CD4-positive, alpha-beta T cell treated with Interleukin-2 at 100 ng/mL for 4 hours (primary cell): ENCODE data around the gene KCNN1.
A peak's percentile ranks its signal among the peaks of the same experiment; 100 is the strongest.

Experiments used
- DNase-seq: peaks from one replicate; pipeline ENCODE4 v3.0.0-alpha.2; 2020; ENCODE audit warnings: low spot score

The KCNN1 gene

DNA sequence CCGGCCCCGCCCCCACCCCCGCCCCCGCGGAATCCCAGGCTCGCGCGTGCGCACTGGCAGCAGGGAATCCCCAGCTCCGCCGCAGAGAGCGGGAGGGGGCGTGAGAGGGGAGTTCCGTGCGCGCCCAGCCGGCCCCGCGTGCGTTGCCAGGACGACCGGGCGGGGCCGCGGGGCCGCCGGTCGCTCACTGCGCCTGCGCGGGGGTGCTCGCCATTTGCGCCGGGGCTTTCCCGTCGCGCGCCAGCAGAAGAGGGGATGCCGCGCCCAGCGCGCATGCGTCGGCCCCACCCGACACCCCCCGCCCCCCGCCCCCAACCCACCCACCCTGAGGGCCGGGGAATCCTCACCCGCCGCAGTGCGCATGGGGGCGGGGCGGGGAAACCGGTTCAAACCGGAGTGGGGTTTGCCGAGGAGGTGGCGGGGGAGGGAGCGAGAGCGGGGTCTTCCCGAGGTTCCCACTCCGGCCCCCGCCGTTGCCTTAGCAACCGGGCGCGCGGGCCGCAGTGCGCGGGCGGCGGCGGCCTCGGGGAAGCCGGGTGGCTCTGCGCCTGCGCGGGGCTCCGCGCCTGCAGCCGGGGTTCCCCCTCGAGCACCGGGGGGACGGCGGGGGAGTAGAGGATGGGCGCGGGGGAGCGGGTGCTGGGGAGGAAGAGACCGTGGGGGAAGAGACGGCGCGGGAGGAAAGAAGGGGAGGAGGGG lies 18.9 kb upstream of the KCNN1 start:
- peak; percentile 97 for DNase-seq

DNA sequence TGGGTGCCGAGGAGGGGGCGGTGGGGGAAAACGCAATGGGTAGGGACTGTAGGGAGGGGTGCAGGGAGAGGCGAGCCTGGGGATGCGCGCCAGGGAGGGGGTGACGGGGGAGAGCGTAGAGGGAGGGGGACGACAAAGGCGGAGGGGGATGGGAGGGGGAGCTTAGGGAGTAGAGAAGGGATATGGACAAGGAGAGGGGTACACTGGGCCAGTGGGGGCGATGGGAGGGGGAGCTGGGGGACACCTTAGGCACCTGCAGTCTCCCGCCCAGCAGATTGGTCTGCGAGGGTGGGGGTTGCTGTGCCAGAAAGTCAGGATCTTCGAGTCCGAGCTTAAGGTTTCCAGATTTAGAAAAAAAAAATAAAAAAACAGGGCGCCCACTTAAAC lies 18.4 kb upstream of the KCNN1 start:
- DNase-seq = no peak

DNA sequence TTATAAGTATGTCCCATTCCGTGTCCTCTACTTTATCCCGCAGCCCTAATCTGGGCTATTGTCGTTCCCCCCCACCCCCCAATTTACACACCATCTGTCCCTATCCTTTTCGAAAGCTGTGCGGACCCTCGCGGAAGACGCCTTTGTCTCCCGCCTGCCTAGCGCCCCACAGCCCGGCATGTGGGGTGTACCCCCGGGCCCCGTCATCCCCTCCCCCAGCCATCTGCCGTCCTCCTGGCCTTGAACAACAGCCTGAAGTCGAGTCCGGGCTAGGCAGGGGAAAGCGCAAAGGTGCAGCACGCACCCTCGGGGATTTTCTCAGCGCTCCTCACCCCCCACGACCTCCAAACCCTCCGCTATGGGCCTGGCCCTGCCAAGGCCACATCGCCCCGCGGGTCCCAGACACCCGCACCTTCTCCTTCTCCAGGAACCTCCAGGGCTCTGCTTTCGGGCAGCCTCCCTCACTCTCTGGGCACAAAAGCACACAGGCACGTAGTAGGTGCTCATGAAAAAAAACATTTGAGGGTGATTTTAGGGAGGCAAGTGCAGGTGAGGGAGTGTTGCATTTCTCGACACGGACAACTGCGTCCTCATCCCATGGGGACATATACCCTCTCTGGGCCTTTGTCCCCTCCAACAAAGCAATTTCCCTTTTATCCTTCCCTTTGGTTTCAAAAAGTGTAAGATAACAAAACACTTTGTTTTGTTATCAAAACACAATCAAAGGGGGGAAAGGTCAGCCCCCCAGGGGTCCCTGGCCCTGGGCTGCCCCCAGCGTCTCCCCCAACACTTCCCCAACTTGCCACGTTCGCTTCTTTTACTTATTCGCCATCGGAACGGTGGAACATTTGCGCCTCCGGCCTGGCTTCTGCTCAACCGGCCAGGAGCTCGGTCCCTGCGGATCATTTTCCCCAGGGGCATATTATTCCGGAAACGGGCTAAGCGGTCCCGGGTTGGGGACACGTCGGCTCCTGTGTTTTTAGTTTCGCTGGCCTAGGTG lies 17.7 kb upstream of the KCNN1 start:
- no peak for DNase-seq

DNA sequence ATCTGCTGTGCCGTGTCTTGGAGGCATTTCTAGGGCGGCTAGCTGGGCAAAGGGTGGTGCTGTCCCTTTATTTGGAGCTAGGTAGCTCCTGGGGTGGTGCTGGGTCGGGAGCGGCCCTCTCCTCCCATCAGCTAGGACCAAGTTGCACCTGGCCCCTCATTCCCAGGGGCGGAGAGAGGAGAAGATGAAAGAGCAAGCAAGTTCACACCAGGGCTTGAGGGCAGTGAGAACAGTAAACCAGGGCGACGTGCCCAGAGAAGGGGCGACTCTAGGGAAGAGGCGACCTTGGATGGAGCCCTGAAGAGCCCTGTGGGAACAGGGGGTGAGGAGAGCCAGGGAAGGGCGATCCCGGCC lies 17.0 kb upstream of the KCNN1 start:
- no peak for DNase-seq

DNA sequence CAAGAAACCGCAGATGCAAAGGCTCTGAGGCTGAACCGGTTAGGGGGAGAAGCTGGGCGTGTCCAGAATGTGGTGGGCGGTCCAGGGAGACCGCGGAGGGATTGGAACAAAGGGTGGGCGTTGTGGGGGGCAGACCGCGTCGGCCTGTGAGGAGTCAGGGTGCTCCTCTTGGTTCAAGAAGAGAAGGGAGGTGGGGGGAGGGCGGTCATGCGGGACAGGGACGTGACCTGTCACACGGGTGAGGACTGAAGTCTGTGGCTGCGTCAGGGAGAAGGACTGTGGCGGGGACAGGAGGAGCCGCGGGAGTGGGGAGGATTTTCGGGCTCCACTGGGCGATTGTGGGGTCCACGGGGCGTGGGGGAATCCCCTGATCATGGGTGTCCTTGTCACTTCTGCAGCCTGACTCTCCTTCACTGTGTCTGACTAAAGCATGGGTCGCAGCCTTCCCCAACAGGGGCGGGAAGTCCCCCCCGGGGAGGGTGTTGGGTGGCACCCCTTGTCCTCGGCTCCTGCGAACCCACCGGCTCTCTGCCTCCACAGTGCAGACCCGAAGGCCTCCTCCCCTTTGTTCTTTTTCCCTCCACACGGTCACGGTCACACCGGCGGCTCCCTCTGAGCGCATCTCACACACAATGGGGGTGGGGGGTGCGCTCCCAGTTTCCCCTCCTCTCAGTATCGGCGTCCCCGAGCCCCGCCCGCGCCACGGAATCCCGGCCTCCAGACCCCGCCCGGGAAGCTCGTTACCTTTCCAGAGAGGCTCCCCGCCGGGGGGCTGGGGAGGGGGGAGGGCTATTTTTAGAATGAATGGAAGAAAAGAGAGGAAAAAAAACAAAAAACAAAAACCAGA lies 16.4 kb upstream of the KCNN1 start:
- DNase-seq = peak; percentile 50

DNA sequence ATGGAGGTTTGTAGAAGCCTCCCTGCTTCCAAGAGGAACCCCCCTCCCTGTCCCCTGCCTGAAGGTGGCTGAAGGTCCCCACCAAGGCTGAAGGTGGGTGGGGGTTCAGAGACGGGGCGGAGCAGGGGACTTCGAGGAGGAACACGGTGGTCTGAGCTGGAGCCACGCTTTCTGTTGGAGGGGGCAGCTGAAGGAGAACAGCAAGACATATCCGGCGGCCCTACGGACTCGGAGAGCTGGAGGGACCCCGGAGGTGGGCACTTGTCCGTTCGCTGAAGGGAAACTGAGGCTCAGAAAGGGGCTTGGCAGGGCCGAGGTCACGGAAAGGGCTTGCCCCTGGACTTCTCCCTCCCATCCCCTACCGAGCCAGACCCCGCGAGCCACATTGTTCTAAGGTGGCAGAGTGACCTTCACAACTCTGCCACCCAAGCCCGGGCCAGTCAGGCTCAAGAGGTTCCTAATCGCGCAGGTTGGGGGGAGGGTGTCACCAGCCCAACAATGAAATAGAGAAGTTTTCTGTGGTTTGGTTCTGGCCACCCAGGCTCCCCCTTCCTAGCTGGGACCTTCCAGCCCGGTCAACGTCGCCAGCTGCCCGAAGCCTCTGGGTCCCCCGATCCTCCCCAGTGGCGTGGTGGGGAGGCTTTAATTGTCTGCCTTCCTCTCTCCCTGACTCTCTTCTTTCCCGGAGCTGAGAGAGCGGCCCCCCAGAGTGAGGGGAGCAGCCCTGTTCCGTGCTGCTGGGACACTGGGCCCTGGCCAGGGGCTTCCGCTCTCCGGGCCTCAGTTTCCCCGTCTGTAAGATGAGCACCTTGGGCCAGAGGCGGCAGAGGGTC lies 15.5 kb upstream of the KCNN1 start:
- DNase-seq = no peak

DNA sequence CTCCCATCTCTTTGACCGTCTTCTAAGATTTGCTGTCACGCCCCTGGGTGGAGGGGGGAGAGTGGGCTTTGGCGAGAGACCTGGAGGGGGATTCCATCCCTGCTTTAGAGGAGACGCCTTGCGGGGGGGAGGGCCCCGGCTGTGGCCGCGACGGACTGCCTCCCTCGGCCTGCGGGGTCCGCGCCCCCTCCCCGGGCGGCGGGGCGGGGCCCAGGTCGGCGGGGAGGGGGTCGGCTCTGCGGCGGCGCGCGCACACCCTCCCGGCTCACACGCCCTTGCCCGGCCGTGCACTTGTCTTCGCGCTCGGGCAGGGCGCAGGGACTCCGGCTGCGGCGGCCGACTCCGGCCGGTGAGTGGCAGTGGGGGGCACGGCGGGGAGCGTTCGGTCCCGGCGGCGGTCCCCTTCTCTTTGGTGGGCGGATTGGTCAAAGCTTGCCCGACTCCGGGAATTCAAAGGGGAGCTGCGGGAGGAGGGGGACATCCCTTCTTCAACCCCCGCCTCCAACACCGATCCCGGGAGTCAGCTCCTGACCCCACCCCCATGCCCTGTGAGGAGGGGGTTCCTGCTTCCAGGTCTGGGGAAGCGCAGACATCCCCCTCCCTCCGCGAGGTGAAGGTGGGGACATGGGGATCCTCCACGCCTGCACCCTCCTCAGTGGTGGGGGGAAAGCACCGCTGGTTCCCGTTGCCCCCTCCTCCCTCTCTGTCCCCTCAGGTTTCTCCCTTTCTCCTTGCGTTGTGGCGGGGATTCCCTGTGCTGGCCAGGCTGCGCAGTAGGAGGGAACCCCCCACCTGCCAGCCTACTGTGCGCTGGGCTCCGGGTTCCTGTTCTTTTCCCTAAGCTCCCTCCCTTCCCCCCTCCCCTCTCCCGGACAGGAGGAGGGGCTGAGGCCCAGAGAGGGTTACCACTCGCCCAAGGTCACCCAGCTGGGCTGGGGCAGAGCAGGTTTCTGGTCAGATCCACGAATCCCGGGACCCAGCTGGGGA lies 14.6 kb upstream of the KCNN1 start:
- no peak for DNase-seq

DNA sequence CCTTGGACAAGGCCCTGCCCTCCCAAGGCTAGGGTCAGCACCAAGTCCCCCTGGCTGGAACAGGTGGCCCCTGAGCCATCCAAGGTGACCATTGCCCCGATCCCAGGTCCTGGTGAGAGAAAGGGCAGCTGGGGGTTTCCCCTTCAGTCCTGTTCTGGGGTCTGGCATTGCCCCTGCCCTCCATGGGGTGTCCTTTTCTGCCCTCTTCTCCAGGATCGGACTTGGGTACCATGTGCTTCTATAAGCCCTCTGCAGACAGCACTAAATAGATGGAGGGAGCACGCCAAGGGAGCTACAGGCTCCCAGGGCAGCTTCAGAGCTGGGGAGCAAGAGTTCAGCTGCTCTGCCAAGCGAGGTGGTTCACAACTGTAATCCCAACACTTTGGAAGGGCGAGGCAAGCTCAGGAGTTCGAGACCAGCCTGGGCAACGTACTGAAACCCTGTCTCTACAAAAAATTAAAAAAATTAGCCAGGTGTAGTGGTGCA lies 13.5 kb upstream of the KCNN1 start:
- no peak for DNase-seq

DNA sequence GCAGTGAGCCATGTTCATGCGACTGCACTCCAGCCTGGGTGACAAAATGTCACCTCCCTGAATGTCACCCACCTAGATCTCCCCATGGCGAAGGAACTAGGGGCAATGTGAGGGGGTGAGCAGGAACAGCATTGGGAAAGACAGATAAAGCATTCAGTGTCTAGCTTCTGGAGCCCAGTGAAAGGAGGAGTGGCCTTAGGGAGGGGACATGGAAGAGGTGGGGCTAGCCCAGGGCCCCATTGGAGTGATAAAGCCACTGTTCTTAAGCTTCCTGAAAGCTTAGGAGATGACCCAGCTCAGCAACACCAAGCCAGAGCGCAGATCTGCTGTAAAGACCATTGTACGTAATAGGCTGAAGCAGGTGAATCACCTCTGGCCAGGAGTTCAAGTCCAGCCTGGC lies 13.0 kb upstream of the KCNN1 start:
- no peak for DNase-seq

DNA sequence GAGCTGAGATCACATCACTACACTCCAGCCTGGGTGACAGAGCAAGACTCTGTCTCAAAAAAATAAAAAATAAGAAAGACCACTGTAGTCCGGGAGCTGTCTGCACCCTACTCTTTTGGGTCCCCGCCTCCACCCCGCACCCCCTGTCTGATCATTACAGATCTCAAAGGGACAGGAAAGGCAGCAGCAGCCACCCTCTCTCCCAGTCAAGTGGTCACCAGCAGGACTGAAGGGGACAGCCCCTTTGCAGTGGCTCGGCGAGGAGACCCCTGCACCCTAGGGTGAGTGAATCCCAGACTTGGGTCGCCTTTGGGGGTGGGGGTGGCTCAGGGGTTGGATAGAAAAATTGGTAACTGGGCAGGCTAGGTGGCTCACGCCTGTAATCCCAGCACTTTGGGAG lies 12.5 kb upstream of the KCNN1 start:
- no peak for DNase-seq

DNA sequence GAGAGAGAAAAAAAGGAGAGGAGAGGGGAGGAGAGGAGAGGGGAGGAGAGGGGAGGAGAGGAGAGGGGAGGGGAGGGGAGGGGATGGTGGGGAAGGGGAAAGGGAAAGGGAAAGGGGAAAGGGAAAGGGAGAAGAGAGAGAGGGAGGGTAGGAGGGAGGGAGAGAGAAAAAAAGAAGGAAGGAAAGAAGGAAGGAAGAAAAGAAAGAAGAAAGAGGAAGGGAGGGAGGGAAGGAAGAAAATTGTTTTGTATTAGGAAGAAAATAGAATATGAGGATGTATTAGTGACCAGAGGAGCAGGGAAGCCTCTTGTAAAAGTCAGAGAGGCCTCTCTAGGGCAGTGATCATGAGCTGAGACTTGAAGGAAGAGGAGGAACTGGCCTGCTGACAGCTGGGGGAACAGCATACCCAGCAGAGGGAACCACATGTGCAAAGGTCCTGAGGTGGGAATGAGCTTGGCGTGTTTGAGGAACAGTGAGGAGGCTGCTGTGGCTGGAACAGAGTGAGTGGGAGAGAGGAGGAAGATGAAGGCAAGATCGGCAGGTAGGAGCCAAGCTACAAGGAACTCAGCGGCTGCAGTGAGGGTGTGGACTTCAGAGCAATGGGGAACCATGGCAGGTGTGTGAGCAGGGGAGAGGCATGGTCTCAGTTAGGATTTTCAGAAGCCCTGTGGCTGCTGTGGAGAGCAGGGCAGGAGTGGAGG lies 9.6 kb upstream of the KCNN1 start:
- DNase-seq = no peak

DNA sequence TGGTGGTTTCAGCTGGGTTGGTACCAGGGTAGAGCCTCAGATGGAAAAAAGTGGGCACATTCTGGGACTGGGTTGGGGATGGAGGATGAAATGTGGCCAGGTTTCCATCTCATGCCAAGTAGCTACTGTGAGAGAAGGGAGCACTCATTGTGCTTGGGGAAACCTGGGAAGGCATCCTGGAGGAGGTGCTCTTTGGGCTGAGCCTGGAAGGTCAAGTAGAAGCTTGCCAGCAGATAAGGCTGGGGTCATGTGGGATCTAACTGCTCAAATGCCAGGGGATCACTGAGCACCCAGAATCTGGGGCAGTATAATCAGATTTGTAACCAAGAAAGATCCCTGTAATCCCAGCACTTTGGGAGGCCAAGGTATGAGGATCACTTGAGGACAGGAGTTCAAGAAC lies 9.0 kb upstream of the KCNN1 start:
- no peak for DNase-seq

DNA sequence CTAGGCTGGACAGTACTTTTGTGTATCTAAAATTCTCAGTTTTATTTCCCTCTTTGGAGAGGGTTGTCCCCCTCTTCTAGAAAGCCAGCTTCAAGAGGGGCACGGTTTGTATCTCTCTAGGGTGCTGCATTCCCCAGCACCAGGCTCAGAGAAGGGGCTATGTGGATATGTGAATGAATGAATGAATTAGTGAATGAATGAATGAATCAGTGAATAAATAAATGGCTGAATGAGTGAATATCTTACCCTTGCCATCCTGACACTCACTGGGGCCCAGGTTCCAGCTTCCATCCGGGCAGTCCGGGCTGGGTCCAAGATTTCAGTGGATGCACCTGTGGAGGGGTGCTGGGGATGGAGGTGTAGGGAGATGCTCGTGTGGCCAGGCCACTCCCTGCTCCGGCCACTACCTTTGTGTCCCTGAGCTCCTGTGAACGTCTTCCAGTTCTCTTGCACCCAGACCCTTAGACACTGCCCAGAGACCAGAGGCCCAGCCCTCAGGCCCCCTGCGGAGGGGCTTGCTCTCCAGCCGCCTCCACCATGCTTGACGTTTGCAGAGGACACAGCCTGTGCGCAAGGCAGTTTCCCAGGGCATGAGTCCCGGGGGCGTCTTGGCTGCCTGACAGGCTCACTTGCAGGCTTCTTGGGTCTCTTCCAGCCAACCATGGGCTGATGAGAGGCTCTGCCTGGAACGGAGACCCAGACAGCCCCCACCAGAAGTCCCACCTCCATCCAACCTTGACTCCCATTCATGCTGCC lies 2.8 kb upstream of the KCNN1 start:
- no peak for DNase-seq

DNA sequence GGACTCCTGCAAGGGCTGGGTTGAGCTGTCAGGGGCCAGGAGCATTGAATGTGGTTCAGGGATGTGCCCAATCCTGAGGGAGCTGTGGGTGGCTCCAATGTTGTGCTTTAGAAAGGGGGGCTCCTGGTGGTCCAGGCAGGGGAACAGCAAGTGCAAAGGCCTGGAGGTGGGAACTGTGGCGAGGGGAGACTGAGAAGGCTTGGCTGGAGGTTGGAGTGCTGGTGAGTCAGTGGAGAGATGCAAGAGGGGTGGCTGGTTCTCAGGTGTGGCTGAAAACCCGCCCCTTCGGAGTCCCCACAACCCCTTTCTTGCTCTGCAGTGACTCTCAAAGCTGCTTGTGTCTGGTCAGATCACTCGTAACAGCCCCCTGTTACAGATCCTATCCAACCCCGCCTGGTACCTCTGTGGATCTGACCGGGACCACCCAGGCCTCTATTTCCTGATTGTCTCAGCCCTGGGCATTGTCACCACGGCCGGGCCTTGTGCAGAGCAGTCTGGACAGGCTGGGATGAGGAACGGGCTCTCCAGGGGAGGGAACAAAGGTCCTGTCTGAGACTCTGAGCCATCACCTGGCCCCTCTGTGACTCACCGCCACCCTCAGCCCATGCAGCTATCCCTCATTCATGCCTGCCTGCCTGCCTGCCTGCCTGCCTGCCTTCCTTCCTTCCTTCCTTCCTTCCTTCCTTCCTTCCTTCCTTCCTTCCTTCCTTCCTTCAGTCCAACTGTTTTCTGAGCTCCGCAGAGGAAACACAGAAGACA lies 1.4 kb upstream of the KCNN1 start:
- DNase-seq = no peak

DNA sequence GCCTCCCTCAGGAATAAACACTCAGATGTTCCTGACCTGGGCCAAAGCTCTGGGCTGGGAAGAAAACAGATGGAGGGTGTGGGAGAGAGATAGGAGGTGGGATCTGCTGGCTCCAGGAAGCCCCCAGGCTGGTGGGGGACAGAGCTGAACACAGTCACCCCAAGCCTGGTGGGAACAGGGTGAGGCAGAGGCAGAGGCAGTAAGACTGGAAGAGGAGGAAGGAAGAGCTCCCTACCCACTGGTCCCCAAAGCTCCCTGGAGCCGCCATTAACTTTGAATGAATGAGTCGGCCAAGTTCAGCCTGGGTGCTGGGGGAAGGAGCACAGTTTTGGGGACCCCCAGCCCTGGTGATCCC lies 801 bp upstream of the KCNN1 start:
- DNase-seq = no peak

DNA sequence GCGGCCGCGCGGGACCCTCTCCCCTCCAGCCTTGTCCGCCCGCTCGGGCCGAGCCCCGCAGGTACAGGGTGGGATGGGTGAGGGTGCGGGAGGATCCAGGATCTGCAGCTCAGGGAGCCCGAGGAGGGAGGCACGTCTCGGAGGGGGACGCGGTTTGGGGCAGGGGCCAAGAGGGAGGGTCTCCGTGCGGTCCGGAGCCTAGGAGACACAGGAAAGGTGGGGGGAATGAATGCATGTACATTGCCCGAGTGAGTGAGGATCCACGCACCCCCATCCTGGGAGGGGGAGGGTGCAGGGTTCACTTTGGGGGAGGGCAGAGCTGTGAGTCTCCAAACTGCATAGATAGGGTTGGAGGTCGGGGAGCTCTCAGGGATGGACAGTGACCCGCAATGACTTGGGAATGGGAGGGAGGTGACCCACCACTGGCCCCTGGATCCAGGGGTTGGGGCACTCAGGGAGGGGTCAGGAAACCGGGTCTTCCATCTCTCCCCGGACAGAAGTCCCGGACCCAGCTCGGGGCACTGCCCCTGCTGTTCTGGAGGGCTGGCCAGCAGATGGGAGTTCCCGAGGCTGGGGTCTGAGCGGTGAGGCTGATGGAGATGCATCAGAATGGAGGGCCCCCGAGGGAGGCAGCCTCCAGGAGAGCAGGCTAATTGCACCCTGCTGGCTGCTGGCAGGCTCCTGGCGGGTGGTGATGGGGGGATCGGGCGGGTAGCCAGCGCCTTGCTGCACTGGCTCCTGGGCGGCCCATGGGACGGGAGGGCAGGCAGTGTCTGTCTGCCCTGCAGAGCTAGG lies 547 bp downstream of the KCNN1 start:
- DNase-seq = no peak

DNA sequence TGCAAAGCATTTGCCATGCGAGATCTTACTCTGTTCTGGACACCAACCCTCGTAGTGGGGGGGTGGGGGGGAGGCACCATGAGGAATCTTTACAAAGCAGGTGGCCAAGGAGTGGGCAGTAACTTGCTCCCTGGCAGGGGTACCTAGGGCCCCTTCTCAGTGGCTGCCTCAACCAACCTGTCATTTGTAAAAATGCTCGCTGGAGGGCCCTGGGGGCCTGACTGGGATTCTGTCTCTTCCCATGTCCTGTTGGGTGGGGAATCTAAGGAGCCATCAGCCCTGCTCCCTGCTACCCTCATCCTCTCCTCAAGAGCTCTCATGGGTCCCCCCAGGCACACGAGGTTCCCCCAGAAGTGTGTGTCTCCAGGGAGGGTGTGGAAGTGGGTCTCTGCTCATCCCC lies 1.5 kb downstream of the KCNN1 start:
- DNase-seq = no peak
